Lower leg skin (tissue), 4 donors: ENCODE data around the gene C1orf232. TPM values are rescaled to one million over a fixed set of nuclear protein-coding genes. Genes with fewer than 3 reads are reported as not detected.
A peak's percentile ranks its signal among the peaks of the same experiment; 100 is the strongest.

Experiments
- DNase-seq, 2 donors: peaks; one replicate each; pipeline ENCODE4 v3.0.0-alpha.2; 2019; ENCODE audit warnings: low spot score in 2 of 2
- H3K4me3 ChIP-seq: fragments of 200-600 bp; sonication (generic); 2 replicates; pipeline ENCODE4 v1.5.1; 2017; ENCODE audit warnings: mild to moderate bottlenecking, low read depth; ENCODE audit not compliant: poor library complexity, severe bottlenecking
- CTCF ChIP-seq, 3 donors: fragments of 450-650 bp; IDR thresholded peaks; one replicate each; pipeline ENCODE4 v1.5.1; 2016; ENCODE audit warnings: antibody characterized with exemption in 3 of 3, mild to moderate bottlenecking in 3 of 3, moderate library complexity in 2 of 3
- POLR2A ChIP-seq, 2 donors: fragments of 450-650 bp; IDR thresholded peaks; one replicate each; pipeline ENCODE4 v1.6.1; 2016 to 2017; ENCODE audit warnings: antibody characterized with exemption in 2 of 2, mild to moderate bottlenecking in 1 of 2, moderate library complexity in 1 of 2
- WGBS, 2 donors: methylation state at CpG; one replicate each; pipeline ENCODE4 v1.1.5; 2018; 5-methylcytosine and 5-hydroxymethylcytosine counted together
- intact Hi-C: fragments of 100-400 bp; cut with DNase I; formaldehyde crosslinking; loops from one replicate; pipeline ENCODE4 v1.15.0; 2023; ENCODE audit warnings: low total_unique reads
- total RNA-seq, 4 donors: library from RNA; depleted of rRNA; stranded (reverse); fragments of >200 nt; gene quantifications; one replicate each; pipeline ENCODE4 v1.1.0, GENCODE V29; 2016

C1orf232 gene
- total RNA-seq, 4 donors from 2014 or later, result not detected

- TF ChIP-seq CTCF (IDR thresholded peaks at IDR 0.05), result no peak
- TF ChIP-seq POLR2A (IDR thresholded peaks at IDR 0.05), result no peak
- H3K4me3 ChIP-seq, result no peak overlapping the region
- intact Hi-C loops, result no loop called here
- DNase-seq, result no peak
- 68 to 78% methylated on average over 9 of the region's 9 CpGs for WGBS, 2 donors
These were observed 5.1 kb downstream of the C1orf232 start for GRCh38 chr1:26163684-26164035.

- H3K4me3 ChIP-seq, result peak overlapping the region; percentile 23
- intact Hi-C loops, result no loop called here
- TF ChIP-seq POLR2A (IDR thresholded peaks at IDR 0.05), result no peak
- no peak for TF ChIP-seq CTCF (IDR thresholded peaks at IDR 0.05)
- 25 to 29% methylated on average over 21 of the region's 21 CpGs for WGBS, 2 donors
- DNase-seq, result no peak
These were observed 6.5 kb downstream of the C1orf232 start for GRCh38 chr1:26162220-26162709.

GRCh38 chr1:26161415-26162219 is 7.1 kb downstream of the C1orf232 start:
- no peak for DNase-seq
- TF ChIP-seq CTCF (IDR thresholded peaks at IDR 0.05) (no peak), POLR2A (IDR thresholded peaks at IDR 0.05) (no peak)
- 3 to 15% methylated on average over 12 to 69 of the region's 98 CpGs for WGBS, 2 donors
- intact Hi-C loops, result no loop called here
- H3K4me3 ChIP-seq, result peak overlapping the region; percentile 23

- 57% methylated on average over 14 to 18 of the region's 18 CpGs for WGBS, 2 donors
- no peak for TF ChIP-seq POLR2A (IDR thresholded peaks at IDR 0.05)
- no peak for TF ChIP-seq CTCF (IDR thresholded peaks at IDR 0.05)
- DNase-seq, result no peak
- intact Hi-C loops, result no loop called here
- no peak overlapping the region for H3K4me3 ChIP-seq
These were observed 8.0 kb downstream of the C1orf232 start for GRCh38 chr1:26160527-26161414.

GRCh38 chr1:26159743-26160039 is 9.1 kb downstream of the C1orf232 start:
- no peak for TF ChIP-seq CTCF (IDR thresholded peaks at IDR 0.05)
- TF ChIP-seq POLR2A (IDR thresholded peaks at IDR 0.05), result no peak
- no peak overlapping the region for H3K4me3 ChIP-seq
- 58 to 61% methylated on average over 4 of the region's 4 CpGs for WGBS, 2 donors
- DNase-seq, result no peak
- intact Hi-C loops, result no loop called here
